Panc1 (cell line): Measurements from ENCODE around the gene CNPY4. TPM values are rescaled to one million over a fixed set of nuclear protein-coding genes. Genes with fewer than 3 reads are reported as not detected.

Experiments used
- ATAC-seq: fragments of 200-7000 bp; cut with Tn5 transposase; 2 replicates; pipeline ENCODE4 v1.9.1; 2020; ENCODE audit warnings: mild to moderate bottlenecking, moderate library complexity
- BruUV-seq: library from RNA; stranded (reverse); fragments of 400-500 nt; replicated peaks from 2 replicates; lab custom pipeline; 2021; lab: Mats Ljungman, UMichigan
- CTCF ChIA-PET: fragments of 300-600 bp; sonication (Branson Sonifier 250); formaldehyde crosslinking; loops from one replicate; lab custom pipeline; 2022; ENCODE audit warnings: antibody characterized with exemption; lab: Charles Lee
- POLR2A ChIA-PET: fragments of 300-600 bp; sonication (Branson Sonifier 250); formaldehyde crosslinking; loops from one replicate; lab custom pipeline; 2022; ENCODE audit warnings: antibody characterized with exemption; lab: Charles Lee
- DNase-seq: peaks from one replicate; pipeline ENCODE4 v3.0.0-alpha.2; 2010; ENCODE audit warnings: low read depth, low spot score
- H3K27ac ChIP-seq: 2 replicates; pipeline ENCODE4 v1.5.1; 2011; ENCODE audit warnings: mild to moderate bottlenecking, low read length, inconsistent platforms
- H3K27me3 ChIP-seq: fragments of 200-500 bp; sonication (Bioruptor generic); 2 replicates; pipeline ENCODE4 v1.6.0; 2014; ENCODE audit warnings: low read length, inconsistent platforms; ENCODE audit not compliant: control insufficient read depth, insufficient read depth
- H3K36me3 ChIP-seq: fragments of 200-500 bp; sonication (Bioruptor generic); 2 replicates; pipeline ENCODE4 v1.5.1; 2014; ENCODE audit warnings: inconsistent platforms, mild to moderate bottlenecking, low read length, moderate library complexity; ENCODE audit not compliant: control insufficient read depth, insufficient read depth
- H3K4me1 ChIP-seq: 2 replicates; pipeline ENCODE4 v1.5.1; 2011; ENCODE audit warnings: inconsistent platforms, mild to moderate bottlenecking, low read length, moderate library complexity; ENCODE audit not compliant: control insufficient read depth, insufficient read depth
- H3K4me3 ChIP-seq, 2 experiments: 2 replicates each; pipeline ENCODE4 v1.5.1; 2011 to 2012; ENCODE audit warnings: low read depth in 2 of 2, low read length in 2 of 2, mild to moderate bottlenecking in 2 of 2, inconsistent platforms in 1 of 2, moderate library complexity in 1 of 2
- H3K9me3 ChIP-seq: fragments of 200-500 bp; sonication (Bioruptor generic); 2 replicates; pipeline ENCODE4 v1.5.1; 2014; ENCODE audit warnings: low read depth, mild to moderate bottlenecking, inconsistent platforms, low read length, moderate library complexity; ENCODE audit not compliant: control insufficient read depth, insufficient read depth
- CTCF ChIP-seq: fragments of 450-650 bp; IDR thresholded peaks from 2 replicates; pipeline ENCODE4 v1.5.1; 2017; ENCODE audit warnings: mild to moderate bottlenecking
- POLR2AphosphoS5 ChIP-seq: IDR thresholded peaks from 2 replicates; pipeline ENCODE4 v1.6.1; 2012; ENCODE audit warnings: mild to moderate bottlenecking, low read depth, low read length, moderate library complexity
- REST ChIP-seq, 2 experiments: IDR thresholded peaks; 2 replicates each; pipeline ENCODE4 v1.6.1; 2011 to 2012; ENCODE audit warnings: low read depth in 2 of 2, control low read depth in 1 of 2, low read length in 1 of 2, mild to moderate bottlenecking in 1 of 2, moderate library complexity in 1 of 2; ENCODE audit not compliant: insufficient read depth in 1 of 2
- SIN3A ChIP-seq: IDR thresholded peaks from 2 replicates; pipeline ENCODE4 v1.6.1; 2012; ENCODE audit warnings: low read depth, mild to moderate bottlenecking, low read length, moderate library complexity, borderline replicate concordance; ENCODE audit not compliant: insufficient read depth
- TCF7L2 ChIP-seq: IDR thresholded peaks from 2 replicates; pipeline ENCODE4 v1.6.1; 2011; ENCODE audit warnings: mild to moderate bottlenecking, low read depth, low read length, inconsistent platforms
- in situ Hi-C: cut with HindIII; loops from 2 replicates; pipeline ENCODE4 v1.10.0; 2016; ENCODE audit warnings: low sequenced_read_pairs, low pct_unique_long_range_greater_than_20kb
- intact Hi-C: fragments of 100-400 bp; cut with micrococcal nuclease; formaldehyde crosslinking; loops from one replicate; pipeline ENCODE4 v1.10.0; 2022; ENCODE audit not compliant: unreplicated experiment
- total RNA-seq: library from RNA; stranded (reverse); gene quantifications from one replicate; pipeline ENCODE4 v1.2.1, GENCODE V29; 2021; ENCODE audit not compliant: unreplicated experiment

The CNPY4 gene
- total RNA-seq, 1 experiment from 2014 or later: 12.6 TPM

GRCh38 chr7:100148559-100149328 lies 29.3 kb downstream of the CNPY4 start, which contains the start of gene LAMTOR4:
Gene LAMTOR4, plus strand, starts transcription at chr7:100148918. Its CDS starts 55 bp downstream, at chr7:100148973.
- Histone ChIP-seq H3K27ac (peak within 1 kb of the TSS; percentile 87), H3K4me3 (peak within 1 kb of the TSS; percentile 77 to 95), H3K4me1 (peaks cover 13% of the 10 kb centered on the region), H3K27me3 (no peaks in the 10 kb centered on the region), H3K9me3 (no peaks in the 10 kb centered on the region), H3K36me3 (no peaks in the 10 kb centered on the region)
- ATAC-seq (peak; percentile 99), DNase-seq (peak; percentile 99)
- ChIA-PET POLR2A (interaction anchor here (0.6 kb wide), 1 partner anchor 255 kb away, joined by 6 read pairs; no protein-coding TSS in a partner anchor), CTCF (interaction anchor here (0.6 to 1.0 kb wide), 3 partner anchors 18 to 125 kb away, joined by 3 to 6 read pairs (median 6); partner anchors contain the start of gene MBLAC1)
- in situ Hi-C loops (no loop called here), intact Hi-C loops (no loop called here)
- TF ChIP-seq POLR2AphosphoS5: peak; percentile 80
- TF ChIP-seq TCF7L2: no peak
- peak in 1 of 2 experiments; percentile 33; a peak in 1 of 4 replicates for TF ChIP-seq REST (IDR thresholded peaks at IDR 0.05; ENCODE audit: insufficient read depth in 1 of 2, low read depth in 2 of 2, low read length in 1 of 2)
- no TSS peak for BruUV-seq

- no peak for DNase-seq
- peaks cover 45% of the 10 kb centered on the region for H3K4me1 ChIP-seq
- no peak for TF ChIP-seq REST (IDR thresholded peaks at IDR 0.05; ENCODE audit: insufficient read depth in 1 of 2, low read depth in 2 of 2, low read length in 1 of 2)
- no peak for TF ChIP-seq TCF7L2
- no peak for TF ChIP-seq POLR2AphosphoS5
- no peak for TF ChIP-seq SIN3A
- no peak for TF ChIP-seq CTCF
- BruUV-seq: TSS peak; percentile 41
- in situ Hi-C loops (no loop called here), intact Hi-C loops (no loop called here)
- no peaks in the 10 kb centered on the region for H3K9me3 ChIP-seq
- ChIA-PET CTCF (no interaction called here), POLR2A (no interaction called here)
- no peak overlapping the region for H3K4me3 ChIP-seq
- ATAC-seq: no peak
- H3K27ac ChIP-seq: no peak overlapping the region
- H3K27me3 ChIP-seq: no peaks in the 10 kb centered on the region
- H3K36me3 ChIP-seq: peaks cover 4% of the 10 kb centered on the region
Observed at GRCh38 chr7:100152404-100152803, 33.0 kb downstream of the CNPY4 start.
